Measurements from ENCODE around the gene GPR75.
"Not testable (repeated sequence)": the region's sequence is repeated elsewhere in the genome, so short reads cannot be mapped to it uniquely, and the experiment has no call there.

- TF ChIP-seq CTCF (conservative IDR thresholded peaks at IDR 0.05; ENCODE audit: low read depth in 2 of 2) = peak; percentile 63 to 65
- TF ChIP-seq JUNB (IDR thresholded peaks at IDR 0.05; ENCODE audit: unreplicated experiment); ZNF331 (CRISPR knock-in tag; IDR thresholded peaks at IDR 0.05; ENCODE audit: low read depth); POLR2AphosphoS5 (IDR thresholded peaks at IDR 0.05; ENCODE audit: low read depth); ETS1 (IDR thresholded peaks at IDR 0.05); CREB1 (CRISPR knock-in tag; IDR thresholded peaks at IDR 0.05; ENCODE audit: low read depth); NANOG (IDR thresholded peaks at IDR 0.05; ENCODE audit: borderline replicate concordance); EZH2phosphoT487 (IDR thresholded peaks at IDR 0.05; ENCODE audit: unreplicated experiment); EZH2 (IDR thresholded peaks at IDR 0.05; ENCODE audit: low read depth, unreplicated experiment): not testable (repeated sequence)
- TF ChIP-seq, protein P1, sequence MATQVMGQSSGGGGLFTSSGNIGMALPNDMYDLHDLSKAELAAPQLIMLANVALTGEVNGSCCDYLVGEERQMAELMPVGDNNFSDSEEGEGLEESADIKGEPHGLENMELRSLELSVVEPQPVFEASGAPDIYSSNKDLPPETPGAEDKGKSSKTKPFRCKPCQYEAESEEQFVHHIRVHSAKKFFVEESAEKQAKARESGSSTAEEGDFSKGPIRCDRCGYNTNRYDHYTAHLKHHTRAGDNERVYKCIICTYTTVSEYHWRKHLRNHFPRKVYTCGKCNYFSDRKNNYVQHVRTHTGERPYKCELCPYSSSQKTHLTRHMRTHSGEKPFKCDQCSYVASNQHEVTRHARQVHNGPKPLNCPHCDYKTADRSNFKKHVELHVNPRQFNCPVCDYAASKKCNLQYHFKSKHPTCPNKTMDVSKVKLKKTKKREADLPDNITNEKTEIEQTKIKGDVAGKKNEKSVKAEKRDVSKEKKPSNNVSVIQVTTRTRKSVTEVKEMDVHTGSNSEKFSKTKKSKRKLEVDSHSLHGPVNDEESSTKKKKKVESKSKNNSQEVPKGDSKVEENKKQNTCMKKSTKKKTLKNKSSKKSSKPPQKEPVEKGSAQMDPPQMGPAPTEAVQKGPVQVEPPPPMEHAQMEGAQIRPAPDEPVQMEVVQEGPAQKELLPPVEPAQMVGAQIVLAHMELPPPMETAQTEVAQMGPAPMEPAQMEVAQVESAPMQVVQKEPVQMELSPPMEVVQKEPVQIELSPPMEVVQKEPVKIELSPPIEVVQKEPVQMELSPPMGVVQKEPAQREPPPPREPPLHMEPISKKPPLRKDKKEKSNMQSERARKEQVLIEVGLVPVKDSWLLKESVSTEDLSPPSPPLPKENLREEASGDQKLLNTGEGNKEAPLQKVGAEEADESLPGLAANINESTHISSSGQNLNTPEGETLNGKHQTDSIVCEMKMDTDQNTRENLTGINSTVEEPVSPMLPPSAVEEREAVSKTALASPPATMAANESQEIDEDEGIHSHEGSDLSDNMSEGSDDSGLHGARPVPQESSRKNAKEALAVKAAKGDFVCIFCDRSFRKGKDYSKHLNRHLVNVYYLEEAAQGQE (IDR thresholded peaks at IDR 0.05; ENCODE audit: unreplicated experiment) = not testable (repeated sequence)
These were observed 36.1 kb downstream of the GPR75 start for GRCh38 chr2:53823639-53824038.

All from GM23338 (cell line).